Heart right ventricle (tissue), 16 donors: ENCODE data around the gene PLPPR5. TPM values are rescaled to one million over a fixed set of nuclear protein-coding genes. Genes with fewer than 3 reads are reported as not detected.

Experiments
- ATAC-seq, 8 donors: fragments of 200-7000 bp; cut with Tn5 transposase; one replicate each; pipeline ENCODE4 v1.9.1; 2020; ENCODE audit warnings: mild to moderate bottlenecking in 8 of 8, moderate library complexity in 8 of 8, moderate number of reproducible peaks in 1 of 8
- DNase-seq, 2 donors: peaks; one replicate each; pipeline ENCODE4 v3.0.0-alpha.2; 2020
- H3K27ac ChIP-seq, 10 donors: fragments of 200-600 bp; sonication (generic) in 2 of 10; one replicate each; pipeline versions ENCODE4 v1.5.0 to v1.8.0; 2020 to 2022; ENCODE audit warnings: mild to moderate bottlenecking in 3 of 10
- H3K27me3 ChIP-seq, 7 donors: fragments of 200-600 bp; one replicate each; pipeline ENCODE4 v1.8.0; 2021 to 2022; ENCODE audit warnings: mild to moderate bottlenecking in 2 of 7
- H3K36me3 ChIP-seq, 9 donors: fragments of 200-600 bp; sonication (generic) in 1 of 9; one replicate each; pipeline versions ENCODE4 v1.5.0 to v1.8.0; 2020 to 2022; ENCODE audit warnings: mild to moderate bottlenecking in 2 of 9
- H3K4me1 ChIP-seq, 9 donors: fragments of 200-600 bp; sonication (generic) in 1 of 9; one replicate each; pipeline versions ENCODE4 v1.5.0 to v1.8.0; 2020 to 2022; ENCODE audit warnings: mild to moderate bottlenecking in 4 of 9
- H3K4me3 ChIP-seq, 10 donors: fragments of 200-600 bp; sonication (generic) in 2 of 10; one replicate each; pipeline versions ENCODE4 v1.5.0 to v1.8.0; 2020 to 2022; ENCODE audit warnings: mild to moderate bottlenecking in 7 of 10, moderate library complexity in 2 of 10
- H3K9me3 ChIP-seq, 11 donors: fragments of 200-600 bp in 10 of 11; sonication (generic) in 2 of 11; one replicate each; pipeline versions ENCODE4 v1.5.0 to v1.8.0; 2013 to 2022; ENCODE audit warnings: mild to moderate bottlenecking in 2 of 11, control low read depth in 1 of 11, moderate library complexity in 1 of 11
- WGBS, 2 donors: extraction: QIAGEN DNeasy Blood & Tissue Kit; methylation state at CpG; one replicate each; pipeline ENCODE4 v1.1.7; 2013; ENCODE audit warnings: inconsistent platforms in 1 of 2; 5-methylcytosine and 5-hydroxymethylcytosine counted together
- intact Hi-C, 10 donors: fragments of 100-400 bp; cut with DNase I; formaldehyde crosslinking; loops; one replicate each; pipeline versions ENCODE4 v1.11.1 to v1.14.2; 2022
- polyA plus RNA-seq, 2 donors: library from polyadenylated mRNA; stranded (reverse); fragments of 200-250 nt; gene quantifications; one replicate each; pipeline ENCODE4 v1.2.3, GENCODE V29; 2013
- total RNA-seq, 10 donors: library from RNA; stranded (reverse); fragmentation: NEBNext Ultra II Directional in 3 of 10; extraction: Animal tissue kit (Norgen Biotek cat#: 25700) in 3 of 10; gene quantifications; one replicate each; pipeline versions ENCODE4 v1.2.1 to v1.2.4, GENCODE V29; 2021 to 2023
- TF ChIP-seq, protein P1 (sequence below), 9 donors: fragments of 200-600 bp; sonication (generic) in 2 of 9; IDR thresholded peaks; one replicate each; pipeline versions ENCODE4 v1.5.0 to v1.8.0; 2021 to 2022; ENCODE audit warnings: antibody characterized with exemption in 9 of 9, mild to moderate bottlenecking in 5 of 9, moderate library complexity in 1 of 9
- donor health status: Arrhythmogenic right ventricular cardiomyopathy.
- donor health status: ischemic (EF 13 %, LVEDD 7.1; RV severe dilation, severe dysfunction).
- donor health status: healthy with polysubstance abuse.
- donor health status: DM: no; HTN: yes; CAD: no.
- donor health status: DM: no; HTN: no; CAD: no.
- donor health status: ischemic (EF 25% LVEDD 6.9; RV normal size, moderate dysfunction).
- donor health status: ischemic (EF 25% LVEDD 5.7; RV mildly dilated, moderate dysfunction).
- donor health status: healthy.
- donor health status: DM: yes; HTN: yes; CAD: no.
- donor health status: Ischemic cardiomyopathy.
- donor health status: ischemic (EF 35%, LVEDD 5.7; RV mildly dilated, moderate dysfunction).
- donor health status: nonischemic (EF 11% LVEDD 7.7; RV severe dilation, severe dysfunction).
- donor health status: DM: yes; HTN: yes; CAD: no.
- donor health status: PGD.
- donor health status: ischemic (EF 29% LVEDD 5.4; RV normal size, mild dysfunction).
- donor health status: nonischemic (EF 23%, LVEDD 6.1; RV moderate dilation, normal function).

The PLPPR5 gene
- total and polyA plus RNA-seq, 12 donors = 0.08 TPM; not detected in 11

DNA sequence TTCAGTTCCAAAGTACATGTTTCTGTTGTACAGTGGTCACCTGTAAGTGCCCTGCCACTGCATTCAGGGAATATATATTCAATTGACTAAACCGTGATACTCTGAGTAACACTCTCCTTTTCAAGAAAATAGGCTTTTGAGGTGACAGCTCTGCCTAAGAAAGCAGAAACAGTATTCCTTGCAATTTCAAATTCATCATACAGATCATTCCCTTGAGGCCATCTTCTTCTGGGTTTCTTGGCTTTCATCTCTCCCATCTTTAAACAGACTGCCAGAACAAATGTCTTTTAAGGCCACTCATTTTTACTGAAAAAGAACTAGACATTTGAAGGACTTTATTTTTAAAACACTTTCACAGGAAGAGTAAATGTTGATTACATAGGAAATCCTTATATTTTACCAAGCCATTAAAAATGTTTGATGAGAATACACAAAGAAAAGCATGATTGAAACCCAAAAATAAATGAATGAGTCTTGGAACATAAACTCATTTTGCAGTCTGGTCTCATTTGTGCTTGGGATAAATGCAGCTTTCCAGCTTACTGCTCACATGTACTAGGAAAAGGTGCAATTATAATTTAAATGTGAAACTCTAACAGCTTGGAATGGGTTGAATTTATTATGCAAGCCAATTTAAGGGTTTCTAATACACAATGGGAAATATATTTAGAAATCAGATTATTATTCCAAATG lies 34.7 kb downstream of the PLPPR5 start:
- Histone ChIP-seq H3K4me1 (no peaks in the 10 kb centered on the region), H3K27ac (no peak overlapping the region), H3K9me3 (peaks cover 0 to 2% (median 0%) of the 10 kb centered on the region in 11 donors), H3K27me3 (peaks cover 0 to 11% (median 0%) of the 10 kb centered on the region in 7 donors), H3K36me3 (no peaks in the 10 kb centered on the region), H3K4me3 (no peak overlapping the region)
- intact Hi-C loops = loop anchor here in 1 of 10 donors (10.0 kb wide), 1 partner anchor 55 kb away; no protein-coding TSS in a partner anchor
- WGBS, 2 donors = 56 to 75% methylated on average over 1 of the region's 1 CpG
- no peak for DNase-seq
- ATAC-seq = no peak
- TF ChIP-seq, protein P1, sequence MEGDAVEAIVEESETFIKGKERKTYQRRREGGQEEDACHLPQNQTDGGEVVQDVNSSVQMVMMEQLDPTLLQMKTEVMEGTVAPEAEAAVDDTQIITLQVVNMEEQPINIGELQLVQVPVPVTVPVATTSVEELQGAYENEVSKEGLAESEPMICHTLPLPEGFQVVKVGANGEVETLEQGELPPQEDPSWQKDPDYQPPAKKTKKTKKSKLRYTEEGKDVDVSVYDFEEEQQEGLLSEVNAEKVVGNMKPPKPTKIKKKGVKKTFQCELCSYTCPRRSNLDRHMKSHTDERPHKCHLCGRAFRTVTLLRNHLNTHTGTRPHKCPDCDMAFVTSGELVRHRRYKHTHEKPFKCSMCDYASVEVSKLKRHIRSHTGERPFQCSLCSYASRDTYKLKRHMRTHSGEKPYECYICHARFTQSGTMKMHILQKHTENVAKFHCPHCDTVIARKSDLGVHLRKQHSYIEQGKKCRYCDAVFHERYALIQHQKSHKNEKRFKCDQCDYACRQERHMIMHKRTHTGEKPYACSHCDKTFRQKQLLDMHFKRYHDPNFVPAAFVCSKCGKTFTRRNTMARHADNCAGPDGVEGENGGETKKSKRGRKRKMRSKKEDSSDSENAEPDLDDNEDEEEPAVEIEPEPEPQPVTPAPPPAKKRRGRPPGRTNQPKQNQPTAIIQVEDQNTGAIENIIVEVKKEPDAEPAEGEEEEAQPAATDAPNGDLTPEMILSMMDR (IDR thresholded peaks at IDR 0.05) = no peak

DNA sequence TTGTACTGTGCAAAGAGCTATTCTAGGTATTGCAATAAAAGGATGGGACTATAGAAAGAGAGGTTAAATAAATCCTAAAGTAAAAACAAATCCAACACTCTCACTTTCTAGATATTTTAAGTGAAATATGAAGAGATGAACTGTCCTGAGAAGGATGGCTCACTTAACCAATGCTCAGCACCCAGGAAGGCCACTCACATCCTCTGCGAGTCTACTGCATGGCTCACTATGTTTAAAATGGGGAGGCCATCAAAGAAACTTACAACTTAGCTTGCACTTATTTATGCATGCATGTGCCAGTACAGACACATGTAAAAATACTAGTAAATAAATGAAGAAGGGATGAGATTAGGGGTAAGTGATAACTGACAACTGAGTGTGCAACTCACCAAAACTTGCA lies 37.5 kb downstream of the PLPPR5 start:
- H3K9me3 ChIP-seq = no peaks in the 10 kb centered on the region
- DNase-seq = no peak
- ATAC-seq = no peak
- intact Hi-C loops = loop anchor here in 1 of 10 donors (10.0 kb wide), 1 partner anchor 52 kb away; no protein-coding TSS in a partner anchor
- H3K36me3 ChIP-seq = no peaks in the 10 kb centered on the region
- H3K4me1 ChIP-seq = no peaks in the 10 kb centered on the region
- peaks cover 0 to 11% (median 0%) of the 10 kb centered on the region in 7 donors for H3K27me3 ChIP-seq
- no peak overlapping the region for H3K4me3 ChIP-seq
- no peak overlapping the region for H3K27ac ChIP-seq
- WGBS, 2 donors = 87 to 89% methylated on average over 1 of the region's 1 CpG
- TF ChIP-seq, protein P1 (IDR thresholded peaks at IDR 0.05) = no peak

- H3K4me3 ChIP-seq = no peak overlapping the region
- H3K27ac ChIP-seq = no peak overlapping the region
- ATAC-seq = no peak
- peaks cover 0 to 11% (median 0%) of the 10 kb centered on the region in 7 donors for H3K27me3 ChIP-seq
- TF ChIP-seq, protein P1 (IDR thresholded peaks at IDR 0.05) = no peak
- H3K36me3 ChIP-seq = no peaks in the 10 kb centered on the region
- intact Hi-C loops = loop anchor here in 1 of 10 donors (10.0 kb wide), 1 partner anchor 51 kb away; no protein-coding TSS in a partner anchor
- DNase-seq = no peak
- H3K4me1 ChIP-seq = no peaks in the 10 kb centered on the region
- H3K9me3 ChIP-seq = no peaks in the 10 kb centered on the region
- 89 to 91% methylated on average over 3 of the region's 3 CpGs for WGBS, 2 donors
These were observed 39.3 kb downstream of the PLPPR5 start for GRCh38 chr1:98965394-98965793.

DNA sequence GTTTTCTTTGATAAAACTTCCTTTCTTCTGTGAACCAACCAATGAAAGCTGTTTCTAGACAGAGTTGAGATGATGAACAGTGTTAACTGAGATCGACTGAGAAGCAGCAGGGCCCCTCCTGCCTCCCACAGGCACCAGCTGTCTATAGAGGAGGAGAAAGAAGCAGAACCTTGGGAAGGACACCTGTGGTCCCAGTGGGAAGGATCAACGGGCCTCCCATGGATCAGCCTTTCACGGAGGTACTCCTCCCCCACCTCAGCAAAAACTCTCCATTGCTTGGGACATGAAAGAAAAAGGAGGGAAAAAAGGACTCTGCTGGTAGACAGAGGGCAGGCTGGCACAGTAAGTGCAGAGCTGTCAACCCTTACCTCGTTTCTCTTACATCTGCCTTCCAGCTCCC lies 40.5 kb downstream of the PLPPR5 start:
- DNase-seq (no peak), ATAC-seq (no peak)
- Histone ChIP-seq H3K27ac (no peak overlapping the region), H3K9me3 (no peaks in the 10 kb centered on the region), H3K36me3 (no peaks in the 10 kb centered on the region), H3K4me1 (no peaks in the 10 kb centered on the region), H3K27me3 (peaks cover 0 to 12% (median 0%) of the 10 kb centered on the region in 7 donors), H3K4me3 (no peak overlapping the region)
- TF ChIP-seq, protein P1 (IDR thresholded peaks at IDR 0.05) = no peak
- intact Hi-C loops = loop anchor here in 1 of 10 donors (10.0 kb wide), 1 partner anchor 49 kb away; no protein-coding TSS in a partner anchor
- WGBS, 2 donors = 25 to 32% methylated on average over 4 of the region's 4 CpGs
